OCI-LY3 (cell line): ENCODE data around the gene HDAC6.
"Not testable (repeated sequence)": the region's sequence is repeated elsewhere in the genome, so short reads cannot be mapped to it uniquely, and the experiment has no call there.

ENCODE experiments used
- EZH2phosphoT487 ChIP-seq: fragments of 200-600 bp; shearing (Covaris generic); IDR thresholded peaks from 2 replicates; pipeline ENCODE4 v1.6.1; 2018; ENCODE audit warnings: antibody characterized with exemption, mixed run types, low read depth
- TF ChIP-seq, protein P1 (sequence below): fragments of 200-600, 300-600 bp; sonication (generic); IDR thresholded peaks from 2 replicates; pipeline ENCODE4 v1.5.1; 2014; ENCODE audit warnings: antibody characterized with exemption, low read length, low read depth

DNA sequence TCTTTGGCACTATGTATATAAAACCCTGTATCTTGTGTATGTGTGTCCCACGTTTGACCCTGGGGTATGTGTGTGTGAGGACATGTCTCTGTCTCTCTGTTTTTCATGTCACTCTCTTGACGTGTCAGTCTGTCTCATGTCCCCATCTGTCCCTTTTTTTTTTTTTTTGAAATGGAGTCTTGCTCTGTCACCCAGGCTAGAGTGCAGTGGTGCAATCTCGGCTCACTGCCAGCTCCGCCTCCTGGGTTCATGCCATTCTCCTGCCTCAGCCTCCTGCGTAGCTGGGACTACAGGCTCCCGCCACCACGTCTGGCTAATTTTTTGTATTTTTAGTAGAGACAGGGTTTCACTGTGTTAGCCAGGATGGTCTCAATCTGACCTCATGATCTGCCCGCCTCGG, 17.5 kb downstream of the HDAC6 start:
- TF ChIP-seq, protein P1, sequence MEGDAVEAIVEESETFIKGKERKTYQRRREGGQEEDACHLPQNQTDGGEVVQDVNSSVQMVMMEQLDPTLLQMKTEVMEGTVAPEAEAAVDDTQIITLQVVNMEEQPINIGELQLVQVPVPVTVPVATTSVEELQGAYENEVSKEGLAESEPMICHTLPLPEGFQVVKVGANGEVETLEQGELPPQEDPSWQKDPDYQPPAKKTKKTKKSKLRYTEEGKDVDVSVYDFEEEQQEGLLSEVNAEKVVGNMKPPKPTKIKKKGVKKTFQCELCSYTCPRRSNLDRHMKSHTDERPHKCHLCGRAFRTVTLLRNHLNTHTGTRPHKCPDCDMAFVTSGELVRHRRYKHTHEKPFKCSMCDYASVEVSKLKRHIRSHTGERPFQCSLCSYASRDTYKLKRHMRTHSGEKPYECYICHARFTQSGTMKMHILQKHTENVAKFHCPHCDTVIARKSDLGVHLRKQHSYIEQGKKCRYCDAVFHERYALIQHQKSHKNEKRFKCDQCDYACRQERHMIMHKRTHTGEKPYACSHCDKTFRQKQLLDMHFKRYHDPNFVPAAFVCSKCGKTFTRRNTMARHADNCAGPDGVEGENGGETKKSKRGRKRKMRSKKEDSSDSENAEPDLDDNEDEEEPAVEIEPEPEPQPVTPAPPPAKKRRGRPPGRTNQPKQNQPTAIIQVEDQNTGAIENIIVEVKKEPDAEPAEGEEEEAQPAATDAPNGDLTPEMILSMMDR, result not testable (repeated sequence)
- TF ChIP-seq EZH2phosphoT487, result not testable (repeated sequence)
